Peyer's patch (tissue), 4 donors: ENCODE data around the gene RFX5.

Experiments used
- CTCF ChIP-seq, 6 experiments: fragments of 450-650 bp in 4 of 6; fragments of 200-600 bp in 2 of 6; sonication (generic) in 1 of 6; IDR thresholded peaks; one replicate each; pipeline ENCODE4 v1.5.1; 2017 to 2019; ENCODE audit warnings: antibody characterized with exemption in 6 of 6, mild to moderate bottlenecking in 3 of 6, moderate library complexity in 1 of 6
- POLR2A ChIP-seq, 2 donors: fragments of 450-650 bp; IDR thresholded peaks; one replicate each; pipeline ENCODE4 v1.5.1; 2017; ENCODE audit warnings: antibody characterized with exemption in 2 of 2, mild to moderate bottlenecking in 2 of 2, moderate library complexity in 2 of 2

- TF ChIP-seq CTCF (IDR thresholded peaks at IDR 0.05) = no peak
- no peak for TF ChIP-seq POLR2A (IDR thresholded peaks at IDR 0.05)
These were observed 32.7 kb downstream of the RFX5 start for GRCh38 chr1:151314137-151314875.
